Fibroblast of villous mesenchyme (primary cell): ENCODE results near the gene SEMA5A. TPM values are rescaled to one million over a fixed set of nuclear protein-coding genes. Genes with fewer than 3 reads are reported as not detected.

Source experiments
- DNase-seq: peaks from one replicate; pipeline ENCODE4 v3.0.0-alpha.2; 2010; ENCODE audit warnings: low read depth
- H3K4me3 ChIP-seq: 2 replicates; pipeline ENCODE4 v1.5.1; 2011; ENCODE audit warnings: low read depth, mild to moderate bottlenecking, low read length
- CTCF ChIP-seq: IDR thresholded peaks from 2 replicates; pipeline ENCODE4 v1.5.1; 2012; ENCODE audit warnings: low read depth, mild to moderate bottlenecking, low read length; ENCODE audit not compliant: insufficient read depth
- total RNA-seq: library from RNA; depleted of rRNA; stranded (reverse); fragments of >200 nt; gene quantifications from 2 replicates; pipeline ENCODE4 v1.2.3, GENCODE V29; 2012

The SEMA5A gene
- total RNA-seq, 1 donor = 72.5 TPM

- no peak for TF ChIP-seq CTCF
- no peak overlapping the region for H3K4me3 ChIP-seq
- no peak for DNase-seq
Measured at GRCh38 chr5:9166202-9167112, 379.4 kb downstream of the SEMA5A start.

- DNase-seq = no peak
- no peak for TF ChIP-seq CTCF
- no peak overlapping the region for H3K4me3 ChIP-seq
Measured at GRCh38 chr5:9165546-9165945, 380.3 kb downstream of the SEMA5A start.

GRCh38 chr5:9160747-9161146 lies 385.1 kb downstream of the SEMA5A start:
- TF ChIP-seq CTCF = no peak
- H3K4me3 ChIP-seq = no peak overlapping the region
- no peak for DNase-seq

- DNase-seq = no peak
- no peak for TF ChIP-seq CTCF
- no peak overlapping the region for H3K4me3 ChIP-seq
Measured at GRCh38 chr5:9157811-9158210, 388.1 kb downstream of the SEMA5A start.

GRCh38 chr5:9157020-9157419 lies 388.9 kb downstream of the SEMA5A start:
- DNase-seq = no peak
- no peak for TF ChIP-seq CTCF
- no peak overlapping the region for H3K4me3 ChIP-seq

- TF ChIP-seq CTCF = peak; percentile 62
- H3K4me3 ChIP-seq = no peak overlapping the region
- DNase-seq = peak; percentile 79
Measured at GRCh38 chr5:9156282-9156681, 389.6 kb downstream of the SEMA5A start.
